ENCODE measurements around the gene DKC1. TPM values are rescaled to one million over a fixed set of nuclear protein-coding genes. Genes with fewer than 3 reads are reported as not detected.

The DKC1 gene
- total and polyA plus RNA-seq, 2 of the 4 experiments (the other 2 are of a cell fraction), result 49.9 to 63.8 TPM

Small RNA genes lying within 50 kb of the gene (microRNA-seq; reads per million reads assigned to microRNA genes)
- gene SNORA36A (ENCODE audit: insufficient read depth, insufficient read length), result not detected

Small RNA genes lying within 50 kb of the gene (small RNA-seq; reads per million reads assigned to genes)
- gene SNORA36A, result 0 reads per million in 5 experiments

Other genes with a start within 250 kb of the DKC1 start
- 14.0 and 15.0 TPM in 2 replicates for gene FAM3A, start 246.6 kb upstream of the DKC1 start, total RNA-seq (2012; rRNA removed)
- 47.2 and 52.0 TPM in 2 replicates for gene FAM3A, start 246.6 kb upstream of the DKC1 start, polyA plus RNA-seq (2012; rRNA removed)
- gene G6PD, start 216.0 kb upstream of the DKC1 start, total RNA-seq (2012; rRNA removed), result 60.0 and 77.1 TPM in 2 replicates
- gene G6PD, start 216.0 kb upstream of the DKC1 start, polyA plus RNA-seq (2012; rRNA removed), result 174 and 213 TPM in 2 replicates
- 13.9 and 16.5 TPM in 2 replicates for gene IKBKG, start 215.2 kb upstream of the DKC1 start, total RNA-seq (2012; rRNA removed)
- gene IKBKG, start 215.2 kb upstream of the DKC1 start, polyA plus RNA-seq (2012; rRNA removed), result 38.2 and 41.3 TPM in 2 replicates
- not detected in 2 replicates for gene CTAG1A, start 177.7 kb upstream of the DKC1 start, total RNA-seq (2012; rRNA removed)
- gene CTAG1A, start 177.7 kb upstream of the DKC1 start, polyA plus RNA-seq (2012; rRNA removed), result not detected in 2 replicates
- gene CTAG1B, start 143.6 kb upstream of the DKC1 start, total RNA-seq (2012; rRNA removed), result not detected in 2 replicates
- gene CTAG1B, start 143.6 kb upstream of the DKC1 start, polyA plus RNA-seq (2012; rRNA removed), result not detected in 2 replicates
- 23.6 and 27.1 TPM in 2 replicates for gene CTAG2, start 109.3 kb upstream of the DKC1 start, total RNA-seq (2012; rRNA removed)
- gene CTAG2, start 109.3 kb upstream of the DKC1 start, polyA plus RNA-seq (2012; rRNA removed), result 42.5 and 59.8 TPM in 2 replicates
- gene GAB3, start 11.8 kb upstream of the DKC1 start, total RNA-seq (2012; rRNA removed), result 1.9 and 2.2 TPM in 2 replicates
- 3.4 and 3.7 TPM in 2 replicates for gene GAB3, start 11.8 kb upstream of the DKC1 start, polyA plus RNA-seq (2012; rRNA removed)
- 36.4 and 43.0 TPM in 2 replicates for gene MPP1, start 42.6 kb downstream of the DKC1 start, total RNA-seq (2012; rRNA removed)
- 29.4 and 35.2 TPM in 2 replicates for gene MPP1, start 42.6 kb downstream of the DKC1 start, polyA plus RNA-seq (2012; rRNA removed)
- not detected in 2 replicates for gene SMIM9, start 71.8 kb downstream of the DKC1 start, total RNA-seq (2012; rRNA removed)
- gene SMIM9, start 71.8 kb downstream of the DKC1 start, polyA plus RNA-seq (2012; rRNA removed), result not detected in 2 replicates
- 0.54 and 1.1 TPM in 2 replicates for gene F8A1, start 123.5 kb downstream of the DKC1 start, total RNA-seq (2012; rRNA removed)
- gene F8A1, start 123.5 kb downstream of the DKC1 start, polyA plus RNA-seq (2012; rRNA removed), result 7.7 and 8.3 TPM in 2 replicates